NCI-H128 (cell line): ENCODE measurements around the gene KRTAP10-3.

Experiments
- DNase-seq: peaks from one replicate; lab custom pipeline; 2025; ENCODE audit not compliant: unreplicated experiment; lab: John Stamatoyannopoulos, UW

KRTAP10-3 gene

DNA sequence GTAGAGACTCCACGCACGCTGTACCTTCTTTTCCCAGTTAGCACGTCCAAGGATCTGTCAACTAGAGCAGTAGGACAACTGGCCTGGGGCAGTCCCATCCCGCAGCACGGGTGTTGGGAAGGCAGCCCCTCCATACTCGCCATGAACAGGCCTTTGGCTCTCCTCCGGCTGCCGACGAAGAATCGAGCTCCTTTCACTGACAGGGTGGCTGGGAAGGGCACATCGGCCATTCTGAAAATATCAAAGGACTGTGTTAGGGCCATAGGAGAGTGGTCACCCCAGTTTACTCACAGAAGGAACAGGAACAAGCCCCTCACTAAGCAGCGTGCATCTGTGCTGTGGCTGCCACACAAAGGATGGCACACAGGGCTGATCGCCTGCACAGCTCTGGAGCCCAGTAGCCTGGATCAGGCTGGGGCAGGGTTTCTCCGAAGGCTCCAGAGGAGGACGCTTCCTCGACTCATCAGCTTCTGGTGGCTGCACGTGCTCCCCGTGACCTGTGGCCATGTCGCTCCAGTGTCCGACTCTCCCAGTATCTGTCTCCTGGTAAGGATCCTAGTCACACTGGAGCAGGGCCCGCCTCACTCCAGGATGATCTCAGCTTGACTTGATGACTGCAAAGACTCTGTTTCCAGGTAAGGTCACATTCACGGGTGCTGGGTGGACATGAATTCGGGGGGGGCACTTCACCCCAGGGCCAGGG, 27.5 kb downstream of the KRTAP10-3 start:
- no peak for DNase-seq

GRCh38 chr21:44530221-44530902, 28.2 kb downstream of the KRTAP10-3 start:
- no peak for DNase-seq

DNA sequence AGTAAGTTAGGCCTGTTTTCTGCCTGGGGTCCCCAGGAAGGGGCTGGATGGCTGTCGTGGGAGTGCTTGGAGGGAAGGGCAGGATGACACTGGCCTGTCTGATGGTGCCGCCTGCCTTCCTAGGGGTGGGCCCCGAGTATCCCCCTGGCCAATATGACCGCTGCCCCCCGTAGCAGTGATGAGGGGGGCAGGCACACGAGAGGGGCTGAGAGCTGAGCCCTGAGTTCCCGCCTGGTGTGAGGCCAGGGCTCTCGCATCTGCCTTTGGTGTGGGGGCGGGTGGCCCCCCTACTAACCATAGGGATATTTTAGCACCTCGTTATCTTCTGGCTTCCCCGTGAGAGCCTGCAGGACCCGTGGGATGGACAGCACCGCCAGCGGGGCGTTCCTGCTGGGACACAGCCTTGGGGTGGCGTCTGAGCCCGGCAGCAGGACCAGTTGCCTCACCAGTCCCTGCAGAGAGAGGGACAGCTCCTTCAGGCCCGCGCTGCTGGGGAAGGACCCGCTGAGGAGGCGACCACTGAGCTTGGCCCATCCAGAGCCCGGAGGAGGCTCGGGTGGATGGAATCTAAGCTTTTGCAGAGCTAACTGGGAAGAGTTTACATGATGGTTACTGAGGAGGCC, 29.0 kb downstream of the KRTAP10-3 start:
- DNase-seq: no peak

DNA sequence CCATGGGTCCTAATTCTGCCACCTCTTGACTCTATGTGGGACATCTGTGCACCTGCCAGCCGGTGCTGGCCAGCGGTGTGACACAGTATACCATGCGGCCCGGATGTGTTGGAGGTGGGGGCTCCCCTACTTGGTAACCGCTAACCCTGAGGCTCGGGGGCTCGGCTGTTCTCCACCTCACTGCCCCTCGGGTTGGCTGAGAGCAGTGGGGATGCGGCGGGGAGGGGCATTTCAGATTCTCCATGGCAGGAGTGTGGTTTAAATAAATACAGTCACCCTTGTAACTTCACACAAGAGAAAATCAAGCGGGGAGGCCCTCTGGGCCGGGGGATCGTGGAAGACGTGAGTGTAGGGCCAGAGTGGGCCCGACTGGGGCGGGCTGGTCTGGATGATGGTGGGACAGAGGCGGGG, 29.6 kb downstream of the KRTAP10-3 start:
- DNase-seq: no peak

GRCh38 chr21:44528634-44528995, 30.0 kb downstream of the KRTAP10-3 start:
- DNase-seq: no peak

- DNase-seq: no peak
These were observed 30.5 kb downstream of the KRTAP10-3 start for GRCh38 chr21:44527983-44528633.

GRCh38 chr21:44527156-44527982, 31.2 kb downstream of the KRTAP10-3 start:
- DNase-seq: no peak

DNA sequence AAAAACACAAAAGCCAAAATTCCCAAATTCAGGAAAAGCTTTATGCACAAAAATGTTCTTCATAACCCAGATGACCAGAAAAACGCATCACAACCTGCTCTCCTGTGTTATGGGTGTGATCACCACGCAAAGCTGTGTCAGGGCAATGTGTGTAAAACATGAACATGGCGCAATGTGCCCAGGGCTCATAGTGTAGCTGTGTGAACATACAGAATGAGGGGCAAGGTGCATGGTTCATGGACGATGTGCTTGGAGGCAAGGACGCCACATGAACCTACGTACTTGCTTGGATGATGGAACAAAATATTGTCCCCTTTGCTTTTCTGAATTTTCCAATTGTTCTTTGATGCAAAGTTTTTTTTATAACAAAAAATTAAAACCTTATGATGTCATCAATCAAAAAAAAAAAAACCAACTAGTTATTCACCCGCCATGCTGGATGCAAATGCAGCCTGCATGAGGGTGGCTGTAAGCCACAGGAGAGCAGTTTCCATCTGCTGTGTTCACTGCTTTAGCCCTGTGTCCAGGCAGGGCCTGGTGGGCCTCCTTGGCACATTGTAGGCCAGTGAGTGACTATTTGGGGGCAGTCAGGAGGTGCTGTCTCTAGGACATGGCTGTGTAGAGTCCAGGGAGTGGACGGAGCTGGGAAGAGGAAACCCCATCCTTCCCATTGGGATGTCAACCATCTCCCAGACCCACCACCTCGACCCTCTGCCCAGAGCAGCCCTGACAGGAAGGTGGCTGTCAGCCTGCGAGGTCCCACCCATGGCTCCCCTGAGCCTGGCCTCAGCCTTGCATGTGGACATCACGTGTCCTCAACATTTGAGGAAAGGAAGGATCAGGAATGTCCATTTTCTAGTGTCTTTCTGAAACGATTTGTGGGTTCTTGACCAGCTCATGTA, 32.2 kb downstream of the KRTAP10-3 start:
- no peak for DNase-seq

DNA sequence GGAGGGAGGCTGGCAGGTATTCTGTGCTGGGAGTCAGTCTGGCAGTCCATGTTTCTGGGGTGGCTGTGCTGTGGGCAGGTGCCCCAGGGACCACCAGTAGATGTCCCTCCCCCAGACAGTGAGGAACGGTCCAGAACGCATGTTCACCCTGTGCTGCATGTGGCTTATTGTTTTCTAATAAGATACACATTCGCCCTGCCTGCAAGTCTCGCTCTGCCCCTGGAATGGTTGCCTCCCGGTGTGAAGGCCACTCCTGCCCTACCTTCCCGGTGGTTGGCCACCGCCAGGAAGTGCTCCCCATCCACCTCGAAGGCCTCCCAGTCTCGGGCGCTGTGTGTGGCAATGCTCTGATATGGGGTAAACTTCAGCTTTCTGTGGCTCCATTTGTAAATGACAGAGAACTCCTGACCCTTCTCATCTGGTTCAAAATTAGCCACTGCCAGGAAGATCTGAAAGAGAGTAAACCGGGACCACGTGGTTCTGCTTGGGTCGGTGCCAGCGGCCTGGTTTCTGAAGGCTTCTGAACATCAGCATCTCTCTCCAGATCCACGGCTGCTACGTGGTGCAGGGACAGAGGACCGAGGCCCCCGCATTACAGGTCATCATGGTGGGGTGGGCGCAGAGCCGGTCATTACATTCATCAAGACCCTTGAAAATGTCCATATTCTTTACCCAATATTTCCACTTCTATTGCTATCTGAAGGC, 33.1 kb downstream of the KRTAP10-3 start:
- DNase-seq: no peak

GRCh38 chr21:44524414-44525371, 33.9 kb downstream of the KRTAP10-3 start:
- no peak for DNase-seq

DNA sequence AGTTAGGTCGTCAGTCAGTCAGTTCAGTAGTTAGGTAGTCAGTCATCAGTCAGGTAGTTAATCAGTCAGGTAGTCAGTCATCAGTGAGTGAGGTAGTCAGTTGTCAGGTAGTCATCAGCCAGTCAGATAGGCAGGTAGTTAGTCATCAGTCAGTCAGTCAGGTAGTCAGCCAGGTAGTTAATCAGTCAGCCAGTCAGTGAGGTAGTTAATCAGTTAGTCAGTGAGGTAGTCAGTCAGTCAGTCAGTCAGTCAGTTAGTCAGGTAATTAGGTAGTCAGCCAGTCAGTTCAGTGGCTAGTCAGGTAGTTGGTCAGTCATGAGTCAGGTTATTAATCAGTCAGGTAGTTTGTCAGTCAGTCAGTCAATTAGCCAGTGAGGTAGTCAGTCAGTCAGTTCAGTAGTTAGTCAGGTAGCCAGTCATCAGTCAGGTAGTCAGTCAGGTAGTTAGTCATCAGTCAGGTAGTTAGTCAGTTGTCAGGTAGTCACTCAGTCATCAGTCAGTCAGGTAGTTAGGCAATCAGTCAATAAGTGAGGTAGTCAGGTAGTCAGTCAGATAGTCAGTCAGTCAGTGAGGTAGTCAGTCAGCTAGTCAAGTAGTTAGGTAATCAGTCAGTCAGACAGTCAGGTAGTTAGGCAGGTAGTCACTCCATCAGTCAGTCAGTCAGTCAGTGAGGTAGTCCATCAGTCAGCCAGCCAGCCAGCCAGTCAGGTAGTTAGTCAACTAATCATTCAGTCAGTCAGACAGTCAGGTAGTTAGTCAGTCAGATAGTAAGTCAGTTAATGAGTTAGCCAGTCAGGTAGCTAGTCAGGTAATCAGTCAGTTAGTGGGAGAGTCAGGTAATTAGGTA, 34.8 kb downstream of the KRTAP10-3 start:
- DNase-seq: no peak

DNA sequence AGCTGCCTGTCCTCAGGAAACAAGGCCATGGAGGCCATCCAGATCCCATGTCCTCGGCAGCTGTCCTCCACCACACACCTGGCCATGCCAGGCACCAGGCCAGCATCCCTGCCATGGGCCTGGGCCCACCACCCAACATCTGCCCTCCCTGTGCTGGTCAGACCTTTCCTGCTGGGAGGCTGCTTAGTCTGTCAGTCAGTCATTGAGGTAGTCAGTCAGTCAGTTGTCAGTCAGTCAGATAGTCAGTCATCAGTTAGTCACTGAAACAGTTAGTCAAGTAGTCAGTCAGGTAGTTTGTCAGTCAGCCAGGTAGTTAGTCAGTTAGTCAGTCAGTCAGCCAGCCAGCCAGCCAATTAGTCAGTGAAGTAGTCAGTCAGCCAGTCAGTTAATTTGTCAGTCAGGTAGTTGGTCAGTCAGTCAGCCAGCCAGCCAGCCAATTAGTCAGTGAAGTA, 35.8 kb downstream of the KRTAP10-3 start:
- no peak for DNase-seq

DNA sequence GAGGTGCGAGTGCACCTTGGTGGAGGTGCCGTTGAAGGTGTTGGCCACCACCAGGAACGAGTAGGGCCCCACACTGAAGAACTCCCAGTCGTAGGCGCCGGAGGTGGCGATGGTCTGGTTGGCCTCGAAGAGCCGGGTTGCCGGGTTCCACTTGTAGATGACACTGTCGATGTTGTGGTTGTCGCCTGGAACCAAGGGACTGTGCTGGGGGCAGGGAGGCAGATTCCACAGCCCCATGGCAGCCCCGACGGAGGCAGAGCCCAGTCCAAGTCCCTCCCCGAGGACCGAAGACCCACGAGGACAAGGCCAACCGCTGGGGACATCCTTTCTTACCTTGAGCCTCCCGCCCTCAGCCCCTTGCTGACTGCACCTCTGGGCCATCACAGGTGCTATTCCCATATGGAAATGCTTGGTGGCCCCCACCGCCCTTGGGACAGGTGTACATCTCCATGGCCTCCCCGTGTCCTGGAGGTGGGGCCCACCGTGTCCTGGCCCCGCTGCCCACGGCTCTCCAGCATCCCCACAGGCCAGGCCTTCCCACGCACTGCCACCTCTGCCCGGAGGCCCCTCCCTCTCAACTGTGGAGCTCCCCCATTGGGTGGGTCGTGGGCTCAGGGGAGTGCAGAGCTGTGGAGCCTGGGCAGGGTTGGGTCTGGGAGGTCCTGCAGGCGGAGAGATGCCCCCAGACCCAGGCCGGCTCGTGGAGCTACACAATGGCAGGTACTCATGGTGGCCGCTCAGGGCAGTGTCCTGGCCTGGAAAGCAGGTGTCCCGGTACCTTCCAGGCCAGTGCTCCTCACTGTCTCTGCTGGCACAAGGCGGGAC, 36.5 kb downstream of the KRTAP10-3 start:
- DNase-seq: no peak

DNA sequence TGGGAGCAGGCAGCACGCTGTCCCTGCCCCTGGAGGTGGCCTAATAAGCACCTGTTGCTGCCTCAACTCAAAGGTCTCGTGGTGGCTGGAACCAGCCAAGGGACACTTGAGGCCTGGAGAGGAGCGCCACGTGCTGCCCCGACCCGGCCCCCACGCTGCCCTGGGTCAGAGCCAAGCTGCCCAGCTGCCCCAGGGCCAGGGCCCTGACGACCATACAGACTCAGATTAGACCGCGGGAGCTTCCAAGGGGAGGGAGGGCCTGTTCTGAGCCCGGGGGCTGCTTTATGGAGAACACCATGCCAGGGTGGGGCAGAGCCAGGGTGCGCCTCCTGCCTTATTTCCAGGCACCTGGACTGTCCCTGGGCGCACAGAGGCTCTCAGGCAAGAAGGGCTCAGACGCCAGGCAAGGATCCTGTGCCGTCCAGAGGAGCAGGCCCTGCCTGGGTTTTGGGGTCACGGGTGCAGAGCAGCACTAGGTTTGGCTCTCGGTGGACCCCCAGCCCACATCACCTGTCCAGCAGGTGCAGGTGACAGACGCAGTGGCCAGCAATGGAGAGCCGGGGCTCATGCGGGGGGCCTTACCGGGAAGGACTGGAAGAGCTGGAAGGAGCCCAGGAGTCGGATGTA, 37.2 kb downstream of the KRTAP10-3 start:
- DNase-seq: no peak

GRCh38 chr21:44520326-44521300, 38.0 kb downstream of the KRTAP10-3 start:
- no peak for DNase-seq
